Skeletal muscle satellite cell (primary cell): ENCODE data around the gene TFF2.

Experiments
- H3K27me3 ChIP-seq: 2 replicates; pipeline ENCODE4 v1.7.0; 2013; ENCODE audit warnings: low read length; ENCODE audit not compliant: control insufficient read depth, insufficient read depth
- H3K36me3 ChIP-seq: 2 replicates; pipeline ENCODE4 v1.7.0; 2013; ENCODE audit warnings: mild to moderate bottlenecking, control low read depth, low read length; ENCODE audit not compliant: insufficient read depth
- H3K4me1 ChIP-seq: 2 replicates; pipeline ENCODE4 v1.7.0; 2013; ENCODE audit warnings: low read length; ENCODE audit not compliant: control insufficient read depth, insufficient read depth
- H3K4me2 ChIP-seq: 2 replicates; pipeline ENCODE4 v1.7.0; 2013; ENCODE audit warnings: mild to moderate bottlenecking, low read length
- H3K4me3 ChIP-seq: 2 replicates; pipeline ENCODE4 v1.7.0; 2013; ENCODE audit warnings: low read length
- H3K9ac ChIP-seq: 2 replicates; pipeline ENCODE4 v1.7.0; 2013; ENCODE audit warnings: mild to moderate bottlenecking, low read depth, low read length, moderate library complexity
- H3K9me3 ChIP-seq: replicated peaks from 2 replicates; pipeline ENCODE4 v1.7.0; 2013; ENCODE audit warnings: mild to moderate bottlenecking, control low read depth, low read length

Gene TFF2

GRCh38 chr21:42340187-42341050, 10.4 kb downstream of the TFF2 start:
- Histone ChIP-seq H3K9me3 (no peaks in the 10 kb centered on the region), H3K27me3 (peaks cover 10% of the 10 kb centered on the region), H3K36me3 (no peaks in the 10 kb centered on the region), H3K4me3 (no peak overlapping the region), H3K9ac (no peak overlapping the region), H3K4me1 (no peaks in the 10 kb centered on the region), H3K4me2 (no peak overlapping the region)

- no peaks in the 10 kb centered on the region for H3K4me1 ChIP-seq
- H3K9ac ChIP-seq = no peak overlapping the region
- no peak overlapping the region for H3K4me2 ChIP-seq
- peaks cover 10% of the 10 kb centered on the region for H3K27me3 ChIP-seq
- H3K36me3 ChIP-seq = no peaks in the 10 kb centered on the region
- H3K9me3 ChIP-seq = no peaks in the 10 kb centered on the region
- no peak overlapping the region for H3K4me3 ChIP-seq
Observed at GRCh38 chr21:42338729-42339715, 11.8 kb downstream of the TFF2 start.

GRCh38 chr21:42337830-42338728, 12.7 kb downstream of the TFF2 start:
- Histone ChIP-seq H3K4me3 (no peak overlapping the region), H3K36me3 (no peaks in the 10 kb centered on the region), H3K4me1 (no peaks in the 10 kb centered on the region), H3K4me2 (no peak overlapping the region), H3K9me3 (no peaks in the 10 kb centered on the region), H3K9ac (no peak overlapping the region), H3K27me3 (peaks cover 10% of the 10 kb centered on the region)

- Histone ChIP-seq H3K9me3 (no peaks in the 10 kb centered on the region), H3K4me2 (no peak overlapping the region), H3K9ac (no peak overlapping the region), H3K4me1 (no peaks in the 10 kb centered on the region), H3K36me3 (no peaks in the 10 kb centered on the region), H3K27me3 (peaks cover 10% of the 10 kb centered on the region), H3K4me3 (no peak overlapping the region)
Observed at GRCh38 chr21:42337276-42337675, 13.5 kb downstream of the TFF2 start.

GRCh38 chr21:42336054-42336453, 14.7 kb downstream of the TFF2 start:
- H3K9me3 ChIP-seq = no peaks in the 10 kb centered on the region
- no peaks in the 10 kb centered on the region for H3K4me1 ChIP-seq
- H3K27me3 ChIP-seq = peaks cover 10% of the 10 kb centered on the region
- H3K36me3 ChIP-seq = no peaks in the 10 kb centered on the region
- H3K4me3 ChIP-seq = no peak overlapping the region
- H3K4me2 ChIP-seq = no peak overlapping the region
- no peak overlapping the region for H3K9ac ChIP-seq

- no peaks in the 10 kb centered on the region for H3K4me1 ChIP-seq
- no peak overlapping the region for H3K4me3 ChIP-seq
- no peaks in the 10 kb centered on the region for H3K9me3 ChIP-seq
- H3K9ac ChIP-seq = no peak overlapping the region
- H3K27me3 ChIP-seq = peaks cover 10% of the 10 kb centered on the region
- H3K36me3 ChIP-seq = no peaks in the 10 kb centered on the region
- H3K4me2 ChIP-seq = no peak overlapping the region
Observed at GRCh38 chr21:42332557-42333317, 18.1 kb downstream of the TFF2 start.

- no peaks in the 10 kb centered on the region for H3K4me1 ChIP-seq
- peaks cover 7% of the 10 kb centered on the region for H3K27me3 ChIP-seq
- no peak overlapping the region for H3K4me3 ChIP-seq
- no peak overlapping the region for H3K4me2 ChIP-seq
- no peaks in the 10 kb centered on the region for H3K36me3 ChIP-seq
- H3K9ac ChIP-seq = no peak overlapping the region
- H3K9me3 ChIP-seq = no peaks in the 10 kb centered on the region
Observed at GRCh38 chr21:42331660-42332059, 19.1 kb downstream of the TFF2 start.

GRCh38 chr21:42330380-42331371, 20.1 kb downstream of the TFF2 start:
- H3K9me3 ChIP-seq = no peaks in the 10 kb centered on the region
- no peak overlapping the region for H3K9ac ChIP-seq
- no peaks in the 10 kb centered on the region for H3K4me1 ChIP-seq
- no peaks in the 10 kb centered on the region for H3K36me3 ChIP-seq
- H3K4me3 ChIP-seq = no peak overlapping the region
- no peaks in the 10 kb centered on the region for H3K27me3 ChIP-seq
- no peak overlapping the region for H3K4me2 ChIP-seq

GRCh38 chr21:42324896-42325295, 25.9 kb downstream of the TFF2 start:
- no peaks in the 10 kb centered on the region for H3K4me1 ChIP-seq

GRCh38 chr21:42321845-42322244, 28.9 kb downstream of the TFF2 start:
- H3K9ac ChIP-seq = no peak overlapping the region
- no peaks in the 10 kb centered on the region for H3K27me3 ChIP-seq
- no peak overlapping the region for H3K4me2 ChIP-seq
- no peaks in the 10 kb centered on the region for H3K36me3 ChIP-seq
- H3K4me1 ChIP-seq = no peaks in the 10 kb centered on the region
- no peak overlapping the region for H3K4me3 ChIP-seq
- H3K9me3 ChIP-seq = no peaks in the 10 kb centered on the region

More at GRCh38 chr21:42324896-42325295, 25.9 kb downstream of the TFF2 start:
- Histone ChIP-seq H3K27me3 (no peaks in the 10 kb centered on the region), H3K4me3 (no peak overlapping the region), H3K4me2 (no peak overlapping the region), H3K9ac (no peak overlapping the region), H3K9me3 (no peaks in the 10 kb centered on the region), H3K36me3 (no peaks in the 10 kb centered on the region)
